Brain microvascular endothelial cell (primary cell): ENCODE data around the gene CTAGE1.

Experiments
- DNase-seq: peaks from one replicate; pipeline ENCODE4 v3.0.0-alpha.2; 2020
- H3K27ac ChIP-seq: fragments of 250-450 bp; sonication (Bioruptor Pico); 2 replicates; pipeline ENCODE4 v1.5.1; 2020; ENCODE audit warnings: mild to moderate bottlenecking, moderate library complexity
- H3K27me3 ChIP-seq: fragments of 250-450 bp; sonication (Bioruptor Pico); replicated peaks from 2 replicates; pipeline ENCODE4 v1.5.1; 2020; ENCODE audit warnings: mild to moderate bottlenecking
- H3K36me3 ChIP-seq: fragments of 250-450 bp; sonication (Bioruptor Pico); replicated peaks from 2 replicates; pipeline ENCODE4 v1.5.1; 2020; ENCODE audit warnings: mild to moderate bottlenecking
- H3K4me3 ChIP-seq: 2 replicates; pipeline ENCODE4 v1.5.1; 2011; ENCODE audit warnings: low read depth, mild to moderate bottlenecking, control low read depth, low read length, moderate library complexity
- CTCF ChIP-seq: IDR thresholded peaks from 2 replicates; pipeline ENCODE4 v1.5.1; 2011; ENCODE audit warnings: low read depth, mild to moderate bottlenecking, moderate library complexity, low read length, control low read depth, inconsistent platforms; ENCODE audit errors: missing control alignments
- in situ Hi-C: cut with HindIII; loops from 2 replicates; pipeline ENCODE4 v1.10.0; 2017; ENCODE audit warnings: low sequenced_read_pairs, low pct_ligation_motif_present

CTAGE1 gene

GRCh38 chr18:22457524-22457923 lies 39.8 kb upstream of the CTAGE1 start:
- no peak for DNase-seq
- H3K27me3 ChIP-seq = no peaks in the 10 kb centered on the region
- no peaks in the 10 kb centered on the region for H3K36me3 ChIP-seq
- in situ Hi-C loops = no loop called here
- no peak overlapping the region for H3K27ac ChIP-seq
- no peak overlapping the region for H3K4me3 ChIP-seq
- TF ChIP-seq CTCF = no peak

GRCh38 chr18:22456547-22456946 lies 38.8 kb upstream of the CTAGE1 start:
- no peak for DNase-seq
- Histone ChIP-seq H3K36me3 (no peaks in the 10 kb centered on the region), H3K27ac (no peak overlapping the region), H3K4me3 (no peak overlapping the region), H3K27me3 (no peaks in the 10 kb centered on the region)
- no peak for TF ChIP-seq CTCF
- in situ Hi-C loops = no loop called here

- in situ Hi-C loops = no loop called here
- H3K4me3 ChIP-seq = no peak overlapping the region
- no peaks in the 10 kb centered on the region for H3K27me3 ChIP-seq
- no peak overlapping the region for H3K27ac ChIP-seq
- TF ChIP-seq CTCF = no peak
- H3K36me3 ChIP-seq = no peaks in the 10 kb centered on the region
- no peak for DNase-seq
Observed at GRCh38 chr18:22456116-22456480, 38.4 kb upstream of the CTAGE1 start.

GRCh38 chr18:22455425-22456115 lies 37.9 kb upstream of the CTAGE1 start:
- TF ChIP-seq CTCF = no peak
- Histone ChIP-seq H3K36me3 (no peaks in the 10 kb centered on the region), H3K27ac (no peak overlapping the region), H3K27me3 (no peaks in the 10 kb centered on the region), H3K4me3 (no peak overlapping the region)
- DNase-seq = no peak
- in situ Hi-C loops = no loop called here

GRCh38 chr18:22453315-22453714 lies 35.6 kb upstream of the CTAGE1 start:
- in situ Hi-C loops = no loop called here
- no peak for DNase-seq
- Histone ChIP-seq H3K36me3 (no peaks in the 10 kb centered on the region), H3K27ac (no peak overlapping the region), H3K4me3 (no peak overlapping the region), H3K27me3 (no peaks in the 10 kb centered on the region)
- TF ChIP-seq CTCF = no peak

DNA sequence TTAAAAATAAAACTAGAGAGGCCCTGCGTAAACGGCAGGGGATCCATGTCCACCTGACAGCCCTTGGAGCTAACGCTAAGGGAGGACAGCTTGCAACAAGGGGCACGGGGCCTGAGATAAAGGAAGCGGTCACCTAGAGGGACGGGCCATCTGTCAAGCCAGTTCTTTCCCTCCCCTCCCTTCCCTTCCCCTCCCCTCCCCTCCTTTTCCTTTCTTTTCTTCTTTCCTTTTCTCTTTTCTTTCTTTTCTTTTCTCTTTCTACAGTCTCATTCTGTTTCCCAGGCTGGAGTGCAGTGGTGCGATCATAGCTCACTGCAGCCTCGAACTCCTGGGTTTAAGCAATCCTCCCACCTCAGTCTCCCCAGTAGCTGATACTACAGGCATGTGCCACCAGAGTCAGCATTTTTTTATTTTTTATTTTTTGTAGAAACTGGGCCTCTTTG lies 34.5 kb upstream of the CTAGE1 start:
- H3K4me3 ChIP-seq = no peak overlapping the region

More for the DNA sequence above, 34.5 kb upstream of the CTAGE1 start:
- Histone ChIP-seq H3K27me3 (no peaks in the 10 kb centered on the region), H3K27ac (no peak overlapping the region), H3K36me3 (no peaks in the 10 kb centered on the region)
- in situ Hi-C loops = no loop called here
- no peak for DNase-seq
- no peak for TF ChIP-seq CTCF
